ENCODE results near the gene CBARP.

DNA sequence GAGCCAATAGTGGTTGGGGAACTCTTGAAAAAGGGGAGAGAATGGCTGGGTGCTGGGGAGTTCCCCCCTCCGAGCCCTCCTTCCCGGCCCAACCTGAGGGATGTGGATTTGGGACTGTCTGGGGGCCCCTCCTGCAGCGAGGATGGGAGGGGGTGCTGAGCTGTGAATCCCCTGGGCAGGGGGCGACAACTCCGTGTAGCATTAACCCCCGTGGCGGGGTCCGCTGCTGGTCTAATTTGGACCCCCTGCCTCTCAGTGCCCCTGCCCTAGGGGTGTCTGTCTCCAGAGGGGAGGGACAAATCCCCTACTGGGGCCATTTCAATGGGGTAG, 20.3 kb upstream of the CBARP start:
- TF ChIP-seq, protein P1, sequence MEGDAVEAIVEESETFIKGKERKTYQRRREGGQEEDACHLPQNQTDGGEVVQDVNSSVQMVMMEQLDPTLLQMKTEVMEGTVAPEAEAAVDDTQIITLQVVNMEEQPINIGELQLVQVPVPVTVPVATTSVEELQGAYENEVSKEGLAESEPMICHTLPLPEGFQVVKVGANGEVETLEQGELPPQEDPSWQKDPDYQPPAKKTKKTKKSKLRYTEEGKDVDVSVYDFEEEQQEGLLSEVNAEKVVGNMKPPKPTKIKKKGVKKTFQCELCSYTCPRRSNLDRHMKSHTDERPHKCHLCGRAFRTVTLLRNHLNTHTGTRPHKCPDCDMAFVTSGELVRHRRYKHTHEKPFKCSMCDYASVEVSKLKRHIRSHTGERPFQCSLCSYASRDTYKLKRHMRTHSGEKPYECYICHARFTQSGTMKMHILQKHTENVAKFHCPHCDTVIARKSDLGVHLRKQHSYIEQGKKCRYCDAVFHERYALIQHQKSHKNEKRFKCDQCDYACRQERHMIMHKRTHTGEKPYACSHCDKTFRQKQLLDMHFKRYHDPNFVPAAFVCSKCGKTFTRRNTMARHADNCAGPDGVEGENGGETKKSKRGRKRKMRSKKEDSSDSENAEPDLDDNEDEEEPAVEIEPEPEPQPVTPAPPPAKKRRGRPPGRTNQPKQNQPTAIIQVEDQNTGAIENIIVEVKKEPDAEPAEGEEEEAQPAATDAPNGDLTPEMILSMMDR (IDR thresholded peaks at IDR 0.05), result no peak
- TF ChIP-seq ZFX (IDR thresholded peaks at IDR 0.05; ENCODE audit: borderline replicate concordance), result no peak
